GM19239 (cell line): ENCODE measurements around the gene ZKSCAN8.
A peak's percentile ranks its signal among the peaks of the same experiment; 100 is the strongest.
"Not testable (repeated sequence)": the region's sequence is repeated elsewhere in the genome, so short reads cannot be mapped to it uniquely, and the experiment has no call there.

Source experiments
- DNase-seq: peaks from one replicate; pipeline ENCODE4 v3.0.0; 2011; ENCODE audit warnings: low spot score; ENCODE audit not compliant: insufficient read length
- FAIRE-seq: peaks from 2 replicates; lab custom pipeline; 2011; peaks lifted over from hg19 to GRCh38; lab: Jason Lieb, UNC

The ZKSCAN8 gene

DNA sequence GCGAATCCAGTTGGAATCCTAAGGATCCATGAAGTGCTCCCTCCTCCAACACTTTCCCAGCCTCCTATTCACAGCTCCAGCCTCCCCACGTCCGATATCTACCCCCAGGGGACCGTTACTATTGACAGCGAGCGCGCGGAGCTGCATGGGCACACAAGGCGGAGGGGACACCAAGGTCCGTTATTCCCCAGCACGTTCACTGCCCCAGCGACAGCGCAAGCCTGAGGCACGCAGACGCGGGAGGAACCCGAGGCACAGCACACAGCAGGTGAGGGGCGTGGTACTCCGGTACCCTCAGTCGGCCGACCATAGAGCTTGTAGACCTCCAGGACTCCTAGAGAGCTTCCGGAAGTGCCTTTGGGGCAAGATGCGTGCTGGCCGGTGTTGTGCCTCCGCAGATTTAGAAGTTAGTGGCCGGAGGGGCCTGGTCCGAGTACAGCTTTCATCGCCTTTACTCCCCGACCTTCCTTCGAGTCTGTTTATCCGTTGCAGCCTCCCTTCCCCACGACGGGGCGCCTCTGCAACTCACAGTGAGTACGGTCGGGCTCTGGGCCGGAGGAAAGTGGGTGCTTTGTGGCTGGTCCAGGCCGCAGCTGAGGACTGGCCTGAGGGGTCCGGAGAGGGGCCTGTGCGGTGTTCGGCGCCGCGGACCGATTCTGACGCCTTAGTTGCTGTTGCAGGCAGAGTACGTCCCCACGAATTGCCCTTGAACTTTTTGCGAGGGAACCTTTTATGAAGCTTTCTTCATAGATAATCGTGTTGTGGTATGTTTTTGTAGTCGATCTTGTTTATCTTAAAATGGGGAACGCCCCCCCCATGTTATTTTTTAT lies at the start of gene ZKSCAN8:
ZKSCAN8 (plus strand) TSS at position 384 of the 830 bp plus-strand sequence. CDS start 6,525 bp downstream, outside the sequence.
- DNase-seq (peak; percentile 76), FAIRE-seq (peak; percentile 97)

DNA sequence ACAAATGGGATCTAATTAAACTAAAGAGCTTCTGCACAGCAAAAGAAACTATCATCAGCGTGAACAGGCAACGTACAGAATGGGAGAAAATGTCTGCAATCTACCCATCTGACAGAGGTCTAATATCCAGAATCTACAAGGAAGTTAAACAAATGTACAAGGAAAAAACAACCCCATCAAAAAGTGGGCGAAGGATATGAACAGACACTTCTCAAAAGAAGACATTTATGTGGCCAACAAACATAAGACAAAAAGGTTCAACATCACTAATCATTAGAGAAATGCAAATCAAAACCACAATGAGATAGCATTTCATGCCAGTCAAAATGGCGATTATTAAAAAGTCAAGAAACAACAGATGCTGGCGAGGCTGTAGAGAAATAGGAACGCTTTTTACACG lies 39.5 kb upstream of the ZKSCAN8 start:
- FAIRE-seq, DNase-seq: not testable (repeated sequence)

GRCh38 chr6:28102699-28103098 lies 39.0 kb upstream of the ZKSCAN8 start:
- DNase-seq, FAIRE-seq: not testable (repeated sequence)

GRCh38 chr6:28104392-28105244 lies 37.1 kb upstream of the ZKSCAN8 start:
- no peak for FAIRE-seq
- peak; percentile 77 for DNase-seq

DNA sequence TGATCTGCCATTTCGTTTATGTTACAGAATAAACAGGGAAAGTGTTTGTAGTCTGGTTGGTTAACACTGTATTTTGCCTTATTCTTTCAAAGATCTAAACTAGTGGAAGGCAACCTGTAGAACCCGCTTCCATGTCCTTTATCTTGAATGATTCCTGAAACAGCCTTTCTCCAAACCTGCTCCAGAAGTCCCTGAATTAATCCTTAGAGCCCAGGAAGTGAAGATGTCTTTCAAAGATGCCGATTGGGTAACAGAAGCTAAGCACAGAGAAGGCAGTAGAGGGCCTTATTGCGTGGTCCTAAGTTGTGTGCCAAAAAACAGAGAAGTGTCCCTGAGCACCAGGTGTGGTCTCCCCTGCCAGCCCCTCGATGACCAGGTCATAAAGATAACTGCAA lies 36.4 kb upstream of the ZKSCAN8 start:
- DNase-seq (no peak), FAIRE-seq (peak; percentile 85)

DNA sequence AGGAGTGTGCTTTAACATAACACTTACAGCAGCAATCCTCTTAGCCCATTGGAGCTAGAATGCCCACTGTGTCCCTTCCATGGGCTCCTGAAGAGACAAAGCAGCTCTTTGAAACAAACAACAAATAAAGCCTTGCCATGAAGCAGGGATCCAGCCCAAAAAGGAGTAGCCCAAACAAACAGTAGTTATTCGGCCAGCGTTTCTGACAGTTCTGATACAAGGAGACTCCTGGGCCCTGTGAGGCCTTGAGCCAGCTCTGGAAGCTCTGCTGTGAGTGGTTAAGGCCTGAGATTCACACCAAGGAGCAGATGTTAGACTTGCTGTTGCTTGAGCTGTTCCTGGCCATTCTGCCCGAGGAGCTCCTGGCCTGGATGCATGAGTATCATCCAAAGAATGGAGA lies 34.2 kb upstream of the ZKSCAN8 start:
- DNase-seq (no peak), FAIRE-seq (no peak)

- FAIRE-seq, result no peak
- no peak for DNase-seq
Measured at GRCh38 chr6:28111964-28112363, 29.7 kb upstream of the ZKSCAN8 start.

DNA sequence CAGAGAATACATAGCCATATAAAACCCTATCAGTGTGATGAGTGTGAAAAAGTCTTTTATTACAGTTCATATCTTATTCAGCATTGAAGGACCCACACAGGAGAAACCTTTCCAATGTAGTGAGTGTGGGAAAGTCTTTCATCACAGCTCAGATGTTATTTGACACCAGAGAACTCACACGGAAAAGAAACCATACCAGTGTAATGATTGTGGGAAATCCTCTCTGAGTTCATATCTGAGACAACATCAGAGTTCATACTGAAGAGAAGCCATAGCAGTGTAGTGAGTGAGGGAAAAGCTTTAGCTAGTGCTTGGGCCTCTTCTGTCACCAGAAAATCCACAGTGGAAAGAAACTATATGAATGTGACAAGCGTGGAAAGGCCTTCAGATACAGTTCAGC lies 25.9 kb upstream of the ZKSCAN8 start:
- DNase-seq (no peak), FAIRE-seq (no peak)

- FAIRE-seq, result no peak
- DNase-seq, result no peak
Measured at GRCh38 chr6:28117386-28118050, 24.2 kb upstream of the ZKSCAN8 start.

DNA sequence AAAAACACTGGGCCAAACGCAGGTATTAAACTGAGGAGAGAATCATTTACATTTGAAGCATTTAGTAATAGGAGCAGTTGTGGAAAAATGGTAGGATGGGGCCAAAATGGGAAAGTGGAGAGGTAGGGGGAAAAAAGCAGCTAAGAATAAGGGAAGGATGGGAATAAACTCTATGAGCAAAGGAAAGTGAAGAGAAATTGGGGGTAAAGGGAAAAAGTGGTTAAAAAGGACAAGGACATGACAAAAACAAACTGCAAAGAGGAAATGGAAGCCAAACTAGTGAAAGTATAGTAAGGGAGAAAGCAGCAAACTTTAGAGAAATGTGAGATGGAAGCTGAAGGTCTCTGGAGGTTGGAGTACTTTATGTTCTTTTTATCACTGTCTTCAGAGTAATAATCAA lies 23.5 kb upstream of the ZKSCAN8 start:
- no peak for DNase-seq
- FAIRE-seq, result no peak

DNA sequence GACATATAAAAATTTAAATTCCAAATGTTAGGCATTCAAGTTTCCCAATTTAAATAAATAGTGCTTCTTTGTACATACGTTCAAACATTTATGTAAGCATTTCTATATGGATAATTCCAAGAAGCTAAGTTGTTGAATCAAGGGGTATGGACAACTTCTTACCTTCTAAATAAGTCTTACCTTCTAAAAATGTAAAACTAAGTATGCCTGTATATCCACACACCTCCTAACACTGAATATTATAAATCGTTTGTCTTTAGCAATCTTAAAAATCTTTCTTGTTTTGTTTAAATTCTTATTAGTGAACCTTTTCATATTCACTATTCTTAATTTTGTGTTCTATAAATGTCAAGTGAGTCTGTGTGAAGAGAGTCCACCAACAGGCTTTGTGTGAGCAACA lies 19.8 kb upstream of the ZKSCAN8 start:
- DNase-seq (no peak), FAIRE-seq (no peak)

DNA sequence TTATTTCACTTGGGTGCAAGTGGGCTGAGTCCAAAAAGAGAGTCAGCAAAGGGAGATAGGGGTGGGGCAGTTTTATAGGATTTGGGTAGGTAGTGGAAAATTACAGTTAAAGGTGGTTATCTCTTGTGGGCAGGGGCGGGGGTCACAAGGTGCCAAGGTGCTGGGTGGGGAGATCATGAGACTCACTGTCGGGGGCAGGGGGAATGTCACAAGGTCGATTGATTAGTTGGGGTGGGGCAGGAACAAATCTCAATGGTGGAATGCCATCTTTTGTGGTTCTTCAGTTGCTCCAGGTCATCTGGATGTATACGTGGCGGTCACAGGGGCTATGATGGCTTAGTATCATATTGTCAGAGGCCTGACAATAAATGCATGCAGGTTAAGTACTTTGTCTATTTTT lies 19.4 kb upstream of the ZKSCAN8 start:
- not testable (repeated sequence) for FAIRE-seq, DNase-seq

GRCh38 chr6:28124350-28124970 lies 17.2 kb upstream of the ZKSCAN8 start, which contains the start of gene ZSCAN16:
TSS of gene ZSCAN16 (plus strand) at chr6:28124609. CDS start at chr6:28125444, 835 bp downstream.
- FAIRE-seq, result peak; percentile 97
- peak; percentile 62 for DNase-seq

- DNase-seq, result no peak
- peak; percentile 68 for FAIRE-seq
Measured at GRCh38 chr6:28124971-28125353, 16.7 kb upstream of the ZKSCAN8 start.

- no peak for FAIRE-seq
- DNase-seq, result no peak
Measured at GRCh38 chr6:28125401-28125800, 16.3 kb upstream of the ZKSCAN8 start.

- DNase-seq (no peak), FAIRE-seq (no peak)
Measured at GRCh38 chr6:28134015-28134414, 7.7 kb upstream of the ZKSCAN8 start.

- FAIRE-seq (no peak), DNase-seq (no peak)
Measured at GRCh38 chr6:28134716-28135115, 7.0 kb upstream of the ZKSCAN8 start.

- peak; percentile 44 for FAIRE-seq
Measured at GRCh38 chr6:28135393-28135792, 6.3 kb upstream of the ZKSCAN8 start.

GRCh38 chr6:28136585-28137504 lies 4.8 kb upstream of the ZKSCAN8 start:
- peak; percentile 98 for FAIRE-seq

More at GRCh38 chr6:28135393-28135792, 6.3 kb upstream of the ZKSCAN8 start:
- no peak for DNase-seq

More at GRCh38 chr6:28136585-28137504, 4.8 kb upstream of the ZKSCAN8 start:
- no peak for DNase-seq
